Gastrocnemius medialis (tissue), 4 donors: ENCODE measurements around the gene SULT2B1. TPM values are rescaled to one million over a fixed set of nuclear protein-coding genes. Genes with fewer than 3 reads are reported as not detected.
A peak's percentile ranks its signal among the peaks of the same experiment; 100 is the strongest.

ENCODE experiments used
- ATAC-seq, 2 donors: fragments of 150-250 bp; one replicate each; pipeline ENCODE4 v1.9.1; 2016
- DNase-seq, 2 donors: peaks; one replicate each; pipeline ENCODE4 v3.0.0-alpha.2; 2019
- H3K27ac ChIP-seq, 4 donors: fragments of 200-600 bp; sonication (generic); 1 replicate in 1 of 4; 2 replicates in 3 of 4; pipeline ENCODE4 v1.5.1; 2016 to 2018; ENCODE audit warnings: mild to moderate bottlenecking in 2 of 4, moderate library complexity in 1 of 4
- H3K27me3 ChIP-seq, 3 donors: fragments of 200-600 bp; sonication (generic) in 2 of 3; 1 replicate in 1 of 3; 2 replicates in 2 of 3; pipeline versions ENCODE4 v1.5.1 to v1.6.0; 2016 to 2019; ENCODE audit warnings: mild to moderate bottlenecking in 1 of 3, moderate library complexity in 1 of 3
- H3K36me3 ChIP-seq, 2 donors: fragments of 200-600 bp; sonication (generic) in 1 of 2; one replicate each; pipeline ENCODE4 v1.5.1; 2017 to 2018
- H3K4me1 ChIP-seq, 2 donors: fragments of 200-600 bp; sonication (generic) in 1 of 2; one replicate each; pipeline ENCODE4 v1.5.1; 2016 to 2017; ENCODE audit warnings: mild to moderate bottlenecking in 2 of 2
- H3K4me3 ChIP-seq, 4 donors: fragments of 200-600 bp; sonication (generic) in 3 of 4; 1 replicate in 1 of 4; 2 replicates in 3 of 4; pipeline ENCODE4 v1.5.1; 2016 to 2019; ENCODE audit warnings: mild to moderate bottlenecking in 2 of 4
- H3K9me3 ChIP-seq, 3 donors: fragments of 200-600 bp; sonication (generic) in 2 of 3; 1 replicate in 1 of 3; 2 replicates in 2 of 3; pipeline ENCODE4 v1.5.1; 2016 to 2019
- CTCF ChIP-seq, 5 experiments: fragments of 450-650 bp in 3 of 5; fragments of 200-600 bp in 2 of 5; sonication (generic) in 2 of 5; IDR thresholded peaks in 4 of 5; conservative IDR thresholded peaks in 1 of 5; 1 replicate in 4 of 5; 2 replicates in 1 of 5; pipeline ENCODE4 v1.5.1; 2016 to 2019; ENCODE audit warnings: antibody characterized with exemption in 5 of 5, mild to moderate bottlenecking in 3 of 5, moderate library complexity in 3 of 5
- POLR2A ChIP-seq, 2 donors: fragments of 450-650 bp; IDR thresholded peaks; one replicate each; pipeline ENCODE4 v1.6.1; 2017; ENCODE audit warnings: antibody characterized with exemption in 2 of 2, mild to moderate bottlenecking in 2 of 2, moderate library complexity in 2 of 2
- in situ Hi-C, 4 donors: fragments of 200-750 bp; cut with MboI; loops; one replicate each; pipeline versions ENCODE4 v1.15.0 to v1.8.0; 2017; ENCODE audit warnings: low sequenced_read_pairs in 4 of 4
- intact Hi-C: fragments of 100-400 bp; cut with DNase I; formaldehyde crosslinking; loops from one replicate; pipeline ENCODE4 v1.15.1; 2023; ENCODE audit warnings: low total_unique reads
- total RNA-seq, 4 donors: library from RNA; depleted of rRNA; stranded (reverse); fragments of >200 nt; gene quantifications; one replicate each; pipeline versions ENCODE4 v1.1.0 to v1.2.3, GENCODE V29; 2016

Gene SULT2B1
- total RNA-seq, 4 donors from 2014 or later: not detected

GRCh38 chr19:48625891-48626327, 73.9 kb downstream of the SULT2B1 start:
- intact Hi-C loops: no loop called here
- DNase-seq (no peak), ATAC-seq (no peak)
- H3K27me3 ChIP-seq: no peaks in the 10 kb centered on the region
- H3K9me3 ChIP-seq: no peaks in the 10 kb centered on the region
- H3K36me3 ChIP-seq: peaks cover 0 to 4% of the 10 kb centered on the region in 2 donors
- TF ChIP-seq POLR2A (IDR thresholded peaks at IDR 0.05): no peak
- no peak for TF ChIP-seq CTCF (IDR thresholded peaks at IDR 0.05 in 4 of 5, conservative IDR thresholded peaks at IDR 0.05 in 1 of 5)
- peak overlapping the region in 3 of 4 donors; percentile 90 to 99 (median 94) for H3K27ac ChIP-seq
- in situ Hi-C loops: loop anchor here in 1 of 4 donors (25.0 kb wide), 1 partner anchor 111 kb away; the partner anchor contains the start of genes IZUMO1 and RASIP1
- peaks cover 26 to 34% of the 10 kb centered on the region in 2 donors for H3K4me1 ChIP-seq
- H3K4me3 ChIP-seq: no peak overlapping the region

DNA sequence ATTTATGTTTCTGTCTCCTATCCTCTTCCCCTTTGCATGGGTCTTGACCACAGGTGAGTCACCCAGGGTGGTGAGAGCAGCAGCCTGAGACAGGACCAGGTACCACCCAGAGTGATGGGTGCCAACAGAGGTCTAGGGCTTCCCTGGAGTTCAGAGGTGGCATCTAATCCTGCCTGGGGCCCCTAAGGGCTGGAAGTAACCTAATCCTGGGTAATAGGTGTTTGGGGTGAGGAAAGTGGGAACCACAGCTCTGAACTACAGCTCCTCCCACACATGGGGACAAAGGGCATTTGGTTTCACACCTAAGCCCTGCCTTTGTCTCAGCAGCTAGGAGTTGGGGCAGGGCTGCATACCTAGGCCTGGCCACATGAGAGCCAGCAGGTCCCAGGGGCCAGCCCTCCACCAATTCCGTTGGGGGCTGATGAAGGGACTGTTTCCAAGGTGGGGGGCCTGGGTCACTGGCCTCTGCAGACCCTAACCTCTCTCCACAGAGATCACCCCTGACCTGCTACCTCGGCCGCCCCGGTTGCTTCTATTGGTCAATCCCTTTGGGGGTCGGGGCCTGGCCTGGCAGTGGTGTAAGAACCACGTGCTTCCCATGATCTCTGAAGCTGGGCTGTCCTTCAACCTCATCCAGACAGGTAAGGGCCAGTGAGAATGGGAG, 75.4 kb downstream of the SULT2B1 start:
- DNase-seq (no peak), ATAC-seq (no peak)
- H3K4me3 ChIP-seq: no peak overlapping the region
- H3K4me1 ChIP-seq: peaks cover 41 to 49% of the 10 kb centered on the region in 2 donors
- no peak for TF ChIP-seq POLR2A (IDR thresholded peaks at IDR 0.05)
- no peak for TF ChIP-seq CTCF (IDR thresholded peaks at IDR 0.05 in 4 of 5, conservative IDR thresholded peaks at IDR 0.05 in 1 of 5)
- intact Hi-C loops: no loop called here
- in situ Hi-C loops: loop anchor here in 1 of 4 donors (25.0 kb wide), 1 partner anchor 110 kb away; the partner anchor contains the start of genes IZUMO1 and RASIP1
- H3K36me3 ChIP-seq: peaks cover 0 to 4% of the 10 kb centered on the region in 2 donors
- H3K27ac ChIP-seq: peak overlapping the region in 1 of 4 donors; percentile 100
- no peaks in the 10 kb centered on the region for H3K27me3 ChIP-seq
- no peaks in the 10 kb centered on the region for H3K9me3 ChIP-seq

- H3K27ac ChIP-seq: peak overlapping the region in 1 of 4 donors; percentile 100
- no peak for TF ChIP-seq POLR2A (IDR thresholded peaks at IDR 0.05)
- TF ChIP-seq CTCF (IDR thresholded peaks at IDR 0.05 in 4 of 5, conservative IDR thresholded peaks at IDR 0.05 in 1 of 5): no peak
- peaks cover 46 to 54% of the 10 kb centered on the region in 2 donors for H3K4me1 ChIP-seq
- in situ Hi-C loops (loop anchor here in 1 of 4 donors (25.0 kb wide), 1 partner anchor 109 kb away; the partner anchor contains the start of genes IZUMO1 and RASIP1), intact Hi-C loops (no loop called here)
- no peak for DNase-seq
- H3K36me3 ChIP-seq: peaks cover 0 to 4% of the 10 kb centered on the region in 2 donors
- ATAC-seq: no peak
- no peaks in the 10 kb centered on the region for H3K9me3 ChIP-seq
- no peak overlapping the region for H3K4me3 ChIP-seq
- H3K27me3 ChIP-seq: no peaks in the 10 kb centered on the region
Measured at GRCh38 chr19:48627865-48628314, 75.9 kb downstream of the SULT2B1 start.

DNA sequence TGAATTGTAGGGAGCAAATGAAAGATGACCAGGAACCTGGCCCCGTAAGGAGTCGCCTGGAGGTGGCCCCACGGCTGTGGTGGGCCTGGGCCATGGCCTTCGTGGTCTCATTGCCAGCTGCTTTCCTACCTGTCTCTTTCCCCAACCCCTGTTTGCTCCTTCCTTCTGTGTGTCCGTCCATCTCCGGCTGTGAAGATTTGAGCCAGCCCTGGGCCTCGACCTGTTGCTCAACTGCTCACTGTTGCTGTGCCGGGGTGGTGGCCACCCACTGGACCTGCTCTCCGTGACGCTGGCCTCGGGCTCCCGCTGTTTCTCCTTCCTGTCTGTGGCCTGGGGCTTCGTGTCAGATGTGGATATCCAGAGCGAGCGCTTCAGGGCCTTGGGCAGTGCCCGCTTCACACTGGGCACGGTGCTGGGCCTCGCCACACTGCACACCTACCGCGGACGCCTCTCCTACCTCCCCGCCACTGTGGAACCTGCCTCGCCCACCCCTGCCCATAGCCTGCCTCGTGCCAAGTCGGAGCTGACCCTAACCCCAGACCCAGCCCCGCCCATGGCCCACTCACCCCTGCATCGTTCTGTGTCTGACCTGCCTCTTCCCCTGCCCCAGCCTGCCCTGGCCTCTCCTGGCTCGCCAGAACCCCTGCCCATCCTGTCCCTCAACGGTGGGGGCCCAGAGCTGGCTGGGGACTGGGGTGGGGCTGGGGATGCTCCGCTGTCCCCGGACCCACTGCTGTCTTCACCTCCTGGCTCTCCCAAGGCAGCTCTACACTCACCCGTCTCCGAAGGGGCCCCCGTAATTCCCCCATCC, 76.7 kb downstream of the SULT2B1 start:
- Histone ChIP-seq H3K36me3 (peaks cover 0 to 4% of the 10 kb centered on the region in 2 donors), H3K4me3 (no peak overlapping the region), H3K4me1 (peaks cover 50 to 56% of the 10 kb centered on the region in 2 donors), H3K9me3 (no peaks in the 10 kb centered on the region), H3K27ac (peak overlapping the region in 2 of 4 donors; percentile 99 to 100), H3K27me3 (no peaks in the 10 kb centered on the region)
- TF ChIP-seq CTCF (IDR thresholded peaks at IDR 0.05 in 4 of 5, conservative IDR thresholded peaks at IDR 0.05 in 1 of 5) (no peak), POLR2A (IDR thresholded peaks at IDR 0.05) (no peak)
- intact Hi-C loops (no loop called here), in situ Hi-C loops (loop anchor here in 1 of 4 donors (25.0 kb wide), 1 partner anchor 109 kb away; the partner anchor contains the start of genes IZUMO1 and RASIP1)
- ATAC-seq: no peak
- DNase-seq: no peak
